ENCODE results near the gene LRIF1. TPM values are rescaled to one million over a fixed set of nuclear protein-coding genes. Genes with fewer than 3 reads are reported as not detected.
"Not testable (repeated sequence)": the region's sequence is repeated elsewhere in the genome, so short reads cannot be mapped to it uniquely, and the experiment has no call there.

LRIF1 gene
- total RNA-seq, 6 experiments from 2014 or later: 3.8 to 7.8 (median 5.8) TPM

DNA sequence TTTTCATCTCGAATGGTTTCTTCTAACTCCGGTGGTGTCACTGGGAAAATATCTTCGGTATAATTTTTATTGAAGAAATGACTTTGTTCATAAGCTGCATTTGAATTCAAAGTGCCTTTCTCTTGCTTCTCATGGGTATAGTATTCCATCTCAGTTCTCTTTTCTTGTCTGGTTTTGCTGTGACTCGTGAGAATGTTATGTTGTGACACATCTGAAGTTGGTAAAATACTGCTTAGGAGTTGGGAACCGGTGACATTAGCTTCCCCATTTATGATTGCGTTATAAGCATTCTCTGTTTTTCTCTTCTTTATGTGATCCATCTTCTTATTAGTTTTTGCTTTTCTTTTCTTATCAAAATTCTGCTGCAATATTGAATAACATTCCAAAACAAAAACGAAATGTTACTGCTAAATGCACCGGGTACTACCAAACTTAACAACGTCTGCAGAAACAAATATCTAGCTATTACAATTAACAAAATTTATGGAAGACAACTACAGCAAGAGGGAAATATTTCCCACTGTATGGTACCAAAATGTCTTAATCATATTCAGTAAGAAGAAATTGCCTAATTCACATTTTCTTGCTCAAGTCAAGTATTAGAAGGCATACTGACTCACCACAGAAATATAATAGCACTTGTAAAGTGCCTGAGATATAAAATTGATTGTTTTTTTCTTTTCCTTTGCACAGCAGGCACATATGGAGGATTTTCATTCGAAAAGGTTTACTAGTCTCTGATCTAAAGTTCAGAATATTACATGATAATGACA is 15.5 kb downstream of the LRIF1 start:
- Histone ChIP-seq H3K9me3 (no peaks in the 10 kb centered on the region), H3K36me3 (peaks cover 0 to 22% (median 10%) of the 10 kb centered on the region in 4 donors), H3K4me3 (no peak overlapping the region), H3K27ac (no peak overlapping the region), H3K4me1 (no peaks in the 10 kb centered on the region), H3K27me3 (no peaks in the 10 kb centered on the region)
- DNase-seq (no peak), ATAC-seq (no peak)
- intact Hi-C loops (cut with DNase I): no loop called here
- TF ChIP-seq, protein P1, sequence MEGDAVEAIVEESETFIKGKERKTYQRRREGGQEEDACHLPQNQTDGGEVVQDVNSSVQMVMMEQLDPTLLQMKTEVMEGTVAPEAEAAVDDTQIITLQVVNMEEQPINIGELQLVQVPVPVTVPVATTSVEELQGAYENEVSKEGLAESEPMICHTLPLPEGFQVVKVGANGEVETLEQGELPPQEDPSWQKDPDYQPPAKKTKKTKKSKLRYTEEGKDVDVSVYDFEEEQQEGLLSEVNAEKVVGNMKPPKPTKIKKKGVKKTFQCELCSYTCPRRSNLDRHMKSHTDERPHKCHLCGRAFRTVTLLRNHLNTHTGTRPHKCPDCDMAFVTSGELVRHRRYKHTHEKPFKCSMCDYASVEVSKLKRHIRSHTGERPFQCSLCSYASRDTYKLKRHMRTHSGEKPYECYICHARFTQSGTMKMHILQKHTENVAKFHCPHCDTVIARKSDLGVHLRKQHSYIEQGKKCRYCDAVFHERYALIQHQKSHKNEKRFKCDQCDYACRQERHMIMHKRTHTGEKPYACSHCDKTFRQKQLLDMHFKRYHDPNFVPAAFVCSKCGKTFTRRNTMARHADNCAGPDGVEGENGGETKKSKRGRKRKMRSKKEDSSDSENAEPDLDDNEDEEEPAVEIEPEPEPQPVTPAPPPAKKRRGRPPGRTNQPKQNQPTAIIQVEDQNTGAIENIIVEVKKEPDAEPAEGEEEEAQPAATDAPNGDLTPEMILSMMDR (IDR thresholded peaks at IDR 0.05): no peak
- TF ChIP-seq POLR2A (IDR thresholded peaks at IDR 0.05): no peak
- 86% methylated on average over 10 of the region's 10 CpGs for WGBS (ENCODE audit: insufficient coverage, low coverage, low lambda C conversion rate, missing lambda C conversion rate)

DNA sequence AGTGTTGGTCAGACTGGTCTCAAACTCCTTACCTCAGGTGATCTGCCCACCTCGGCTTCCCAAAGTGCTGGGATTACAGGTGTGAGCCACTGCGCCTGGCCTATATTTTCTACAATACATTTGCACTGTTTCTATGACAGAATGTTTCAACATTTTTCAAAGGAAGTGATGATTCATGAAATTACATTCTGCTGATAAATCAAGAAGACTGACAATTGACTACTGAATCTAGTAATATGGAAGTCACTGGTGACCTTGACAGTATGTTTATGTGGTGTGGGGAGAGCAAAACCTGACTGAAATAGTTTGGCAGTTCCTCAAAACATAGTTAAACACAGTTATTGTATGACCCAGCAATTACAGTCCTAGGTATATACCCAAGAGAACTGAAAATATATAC is 18.1 kb downstream of the LRIF1 start:
- H3K4me3 ChIP-seq: no peak overlapping the region
- peaks cover 0 to 14% (median 9%) of the 10 kb centered on the region in 4 donors for H3K36me3 ChIP-seq
- no peak for DNase-seq
- H3K4me1 ChIP-seq: no peaks in the 10 kb centered on the region
- TF ChIP-seq, protein P1 (IDR thresholded peaks at IDR 0.05): no peak
- TF ChIP-seq POLR2A (IDR thresholded peaks at IDR 0.05): no peak
- no peaks in the 10 kb centered on the region for H3K9me3 ChIP-seq
- intact Hi-C loops (cut with DNase I): no loop called here
- H3K27ac ChIP-seq: no peak overlapping the region
- no peak for ATAC-seq
- WGBS (ENCODE audit: insufficient coverage, low coverage, low lambda C conversion rate, missing lambda C conversion rate): 97% methylated on average over 2 of the region's 2 CpGs
- no peaks in the 10 kb centered on the region for H3K27me3 ChIP-seq

DNA sequence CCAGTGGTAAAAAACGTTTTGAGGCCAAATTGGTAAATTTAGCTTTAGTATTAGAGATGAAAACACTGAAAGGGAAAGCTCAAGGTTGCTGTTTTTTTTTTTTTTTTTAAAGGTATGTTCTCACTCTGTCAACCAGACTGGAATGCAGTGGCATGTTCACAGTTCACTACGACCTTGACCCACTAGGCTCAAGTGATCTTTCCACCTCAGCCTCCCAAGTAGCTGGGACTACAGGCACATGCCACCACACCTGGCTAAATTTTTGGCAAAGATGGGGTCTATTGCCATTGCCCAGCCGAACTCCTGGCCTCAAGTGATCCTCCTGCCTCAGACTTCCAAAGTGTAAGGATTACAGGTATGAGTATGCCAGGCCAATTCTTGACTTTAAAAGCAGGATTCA is 18.9 kb downstream of the LRIF1 start:
- no peak for DNase-seq
- no peak overlapping the region for H3K27ac ChIP-seq
- no peaks in the 10 kb centered on the region for H3K4me1 ChIP-seq
- ATAC-seq: no peak
- WGBS (ENCODE audit: insufficient coverage, low coverage, low lambda C conversion rate, missing lambda C conversion rate): 35% methylated on average over 3 of the region's 3 CpGs
- H3K9me3 ChIP-seq: no peaks in the 10 kb centered on the region
- H3K36me3 ChIP-seq: peaks cover 0 to 14% (median 8%) of the 10 kb centered on the region in 4 donors
- no peak for TF ChIP-seq POLR2A (IDR thresholded peaks at IDR 0.05)
- TF ChIP-seq, protein P1 (IDR thresholded peaks at IDR 0.05): no peak
- intact Hi-C loops (cut with DNase I): no loop called here
- H3K27me3 ChIP-seq: no peaks in the 10 kb centered on the region
- no peak overlapping the region for H3K4me3 ChIP-seq

DNA sequence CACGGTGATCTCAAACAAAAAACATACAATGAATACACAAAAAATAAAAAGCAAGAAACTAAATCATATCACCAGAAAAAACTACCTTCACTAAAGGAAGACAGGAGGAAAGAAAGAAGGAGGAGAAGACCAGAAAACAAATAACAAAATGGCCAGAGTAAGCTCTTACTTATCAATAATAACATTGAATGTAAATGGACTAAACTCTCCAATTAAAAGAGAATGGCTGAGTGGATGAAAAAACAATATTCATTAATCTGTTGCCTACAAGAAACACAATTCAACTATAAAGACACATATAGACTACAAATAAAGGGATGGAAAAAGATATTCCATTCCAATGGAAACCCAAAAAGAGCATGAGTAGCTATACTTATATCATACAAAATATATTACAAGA is 27.2 kb downstream of the LRIF1 start:
- Histone ChIP-seq H3K9me3 (peaks cover 0 to 2% (median 0%) of the 10 kb centered on the region in 4 donors), H3K27me3 (no peaks in the 10 kb centered on the region), H3K27ac (no peak overlapping the region), H3K36me3 (no peaks in the 10 kb centered on the region), H3K4me1 (no peaks in the 10 kb centered on the region), H3K4me3 (no peak overlapping the region)
- ATAC-seq (no peak), DNase-seq (no peak)
- WGBS (ENCODE audit: insufficient coverage, low coverage, low lambda C conversion rate, missing lambda C conversion rate): 85% methylated on average over 1 of the region's 1 CpG
- TF ChIP-seq POLR2A (IDR thresholded peaks at IDR 0.05): no peak
- TF ChIP-seq, protein P1 (IDR thresholded peaks at IDR 0.05): no peak
- intact Hi-C loops (cut with DNase I): no loop called here

DNA sequence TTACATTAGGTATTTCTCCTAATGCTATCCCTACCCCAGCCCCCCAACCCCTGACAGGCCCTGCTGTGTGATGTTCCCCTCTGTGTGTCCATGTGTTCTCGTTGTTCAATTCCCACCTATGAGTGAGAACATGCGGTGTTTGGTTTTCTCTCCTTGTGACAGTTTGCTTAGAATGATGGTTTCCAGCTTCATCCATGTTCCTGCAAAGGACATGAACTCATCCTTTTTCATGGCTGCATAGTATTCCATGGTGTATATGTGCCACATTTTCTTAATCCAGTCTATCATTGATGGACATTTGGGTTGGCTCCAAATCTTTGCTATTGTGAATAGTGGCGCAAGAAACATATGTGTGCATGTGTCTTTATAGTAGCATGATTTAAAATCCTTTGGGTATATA is 32.6 kb downstream of the LRIF1 start:
- intact Hi-C loops (cut with DNase I); H3K36me3 ChIP-seq; DNase-seq; H3K9me3 ChIP-seq; H3K27me3 ChIP-seq; H3K27ac ChIP-seq; H3K4me1 ChIP-seq; H3K4me3 ChIP-seq; ATAC-seq: not testable (repeated sequence)
- 78% methylated on average over 3 of the region's 3 CpGs for WGBS (ENCODE audit: insufficient coverage, low coverage, low lambda C conversion rate, missing lambda C conversion rate)
